SU-DHL-6 (cell line): Measurements from ENCODE around the gene CUTA.

Experiments used
- EZH2phosphoT487 ChIP-seq: fragments of 200-600 bp; sonication (generic), shearing (Covaris generic); conservative IDR thresholded peaks from 2 replicates; pipeline ENCODE4 v1.6.1; 2018; ENCODE audit warnings: mild to moderate bottlenecking, antibody characterized with exemption, low read length, moderate library complexity, mixed read lengths
- TF ChIP-seq, protein P1 (sequence below): fragments of 200-600 bp; sonication (generic); IDR thresholded peaks from one replicate; pipeline ENCODE4 v1.5.1; 2017; ENCODE audit warnings: antibody characterized with exemption, mild to moderate bottlenecking, low read length, moderate library complexity; ENCODE audit not compliant: insufficient read depth, poor library complexity, severe bottlenecking

DNA sequence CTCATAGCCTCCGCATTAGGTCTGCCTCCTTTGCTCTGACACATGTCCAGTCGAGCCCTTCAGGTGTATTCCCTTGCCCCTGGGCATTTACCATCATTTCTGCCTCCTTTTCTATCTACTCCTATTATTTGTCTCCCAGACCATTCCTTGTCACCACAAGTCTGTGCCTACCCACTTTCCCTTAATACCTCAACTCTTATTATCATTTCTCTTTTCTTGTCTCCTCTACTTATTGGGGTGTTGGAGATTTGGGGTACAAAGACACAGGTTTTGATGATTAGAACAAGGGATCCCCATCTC lies 3.4 kb upstream of the CUTA start:
- TF ChIP-seq, protein P1, sequence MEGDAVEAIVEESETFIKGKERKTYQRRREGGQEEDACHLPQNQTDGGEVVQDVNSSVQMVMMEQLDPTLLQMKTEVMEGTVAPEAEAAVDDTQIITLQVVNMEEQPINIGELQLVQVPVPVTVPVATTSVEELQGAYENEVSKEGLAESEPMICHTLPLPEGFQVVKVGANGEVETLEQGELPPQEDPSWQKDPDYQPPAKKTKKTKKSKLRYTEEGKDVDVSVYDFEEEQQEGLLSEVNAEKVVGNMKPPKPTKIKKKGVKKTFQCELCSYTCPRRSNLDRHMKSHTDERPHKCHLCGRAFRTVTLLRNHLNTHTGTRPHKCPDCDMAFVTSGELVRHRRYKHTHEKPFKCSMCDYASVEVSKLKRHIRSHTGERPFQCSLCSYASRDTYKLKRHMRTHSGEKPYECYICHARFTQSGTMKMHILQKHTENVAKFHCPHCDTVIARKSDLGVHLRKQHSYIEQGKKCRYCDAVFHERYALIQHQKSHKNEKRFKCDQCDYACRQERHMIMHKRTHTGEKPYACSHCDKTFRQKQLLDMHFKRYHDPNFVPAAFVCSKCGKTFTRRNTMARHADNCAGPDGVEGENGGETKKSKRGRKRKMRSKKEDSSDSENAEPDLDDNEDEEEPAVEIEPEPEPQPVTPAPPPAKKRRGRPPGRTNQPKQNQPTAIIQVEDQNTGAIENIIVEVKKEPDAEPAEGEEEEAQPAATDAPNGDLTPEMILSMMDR: no peak
- no peak for TF ChIP-seq EZH2phosphoT487
